ENCODE data around the gene GOLPH3.

Gene GOLPH3

GRCh38 chr5:32182463-32183063, 8.4 kb upstream of the GOLPH3 start:
- TF ChIP-seq POLR2A (IDR thresholded peaks at IDR 0.05; ENCODE audit: extremely low read depth, insufficient read length) (no peak), CTCF (IDR thresholded peaks at IDR 0.05; ENCODE audit: low read depth, low read length) (no peak), MAX (IDR thresholded peaks at IDR 0.05; ENCODE audit: low read depth, low read length) (peak; percentile 88)
- H3K4me3 ChIP-seq (ENCODE audit: low read depth, low read length): no peak overlapping the region
- peak; percentile 46 for DNase-seq (ENCODE audit: low read depth)

GRCh38 chr5:32173267-32174010, 680 bp downstream of the GOLPH3 start:
- DNase-seq (ENCODE audit: low read depth): peak; percentile 81
- TF ChIP-seq MAX (IDR thresholded peaks at IDR 0.05; ENCODE audit: low read depth, low read length) (no peak; the same call in 1 of the 2 replicates), MYC (IDR thresholded peaks at IDR 0.05; ENCODE audit: low read depth, low read length) (peak; percentile 83; the same call in 1 of the 2 replicates), CTCF (IDR thresholded peaks at IDR 0.05; ENCODE audit: low read depth, low read length) (no peak)
- H3K4me3 ChIP-seq (ENCODE audit: low read depth, low read length): peak overlapping the region; percentile 96

- TF ChIP-seq MAX (IDR thresholded peaks at IDR 0.05; ENCODE audit: low read depth, low read length) (no peak), MYC (IDR thresholded peaks at IDR 0.05; ENCODE audit: low read depth, low read length) (no peak), POLR2A (IDR thresholded peaks at IDR 0.05; ENCODE audit: extremely low read depth, insufficient read length) (no peak), CTCF (IDR thresholded peaks at IDR 0.05; ENCODE audit: low read depth, low read length) (no peak)
- H3K4me3 ChIP-seq (ENCODE audit: low read depth, low read length): peak overlapping the region; percentile 96
- peak; percentile 35 for DNase-seq (ENCODE audit: low read depth)
These were observed 1.2 kb downstream of the GOLPH3 start for GRCh38 chr5:32172923-32173266.

- DNase-seq (ENCODE audit: low read depth): peak; percentile 56
These were observed 1.8 kb downstream of the GOLPH3 start for GRCh38 chr5:32172186-32172911.

GRCh38 chr5:32170303-32171151, 3.6 kb downstream of the GOLPH3 start:
- TF ChIP-seq MYC (IDR thresholded peaks at IDR 0.05; ENCODE audit: low read depth, low read length): no peak
- TF ChIP-seq POLR2A (IDR thresholded peaks at IDR 0.05; ENCODE audit: extremely low read depth, insufficient read length): no peak
- TF ChIP-seq CTCF (IDR thresholded peaks at IDR 0.05; ENCODE audit: low read depth, low read length): no peak
- TF ChIP-seq MAX (IDR thresholded peaks at IDR 0.05; ENCODE audit: low read depth, low read length): 0 out of 2 replicates have a peak, but pooled peaks have one; percentile 15
- DNase-seq (ENCODE audit: low read depth): no peak
- peak overlapping the region; percentile 96 for H3K4me3 ChIP-seq (ENCODE audit: low read depth, low read length)

More at GRCh38 chr5:32172186-32172911, 1.8 kb downstream of the GOLPH3 start:
- peak overlapping the region; percentile 96 for H3K4me3 ChIP-seq (ENCODE audit: low read depth, low read length)
